Tibial nerve (tissue), 4 donors: ENCODE results near the gene DHRS9. TPM values are rescaled to one million over a fixed set of nuclear protein-coding genes. Genes with fewer than 3 reads are reported as not detected.
"Not testable (repeated sequence)": the region's sequence is repeated elsewhere in the genome, so short reads cannot be mapped to it uniquely, and the experiment has no call there.

ENCODE experiments used
- DNase-seq, 2 donors: peaks; one replicate each; pipeline ENCODE4 v3.0.0-alpha.2; 2019; ENCODE audit warnings: low spot score in 2 of 2
- H3K27ac ChIP-seq, 4 donors: fragments of 200-600 bp; sonication (generic) in 3 of 4; one replicate each; pipeline ENCODE4 v1.5.1; 2017 to 2019; ENCODE audit warnings: mild to moderate bottlenecking in 1 of 4
- H3K27me3 ChIP-seq, 2 donors: fragments of 200-600 bp; sonication (generic) in 1 of 2; one replicate each; pipeline versions ENCODE4 v1.5.1 to v1.6.0; 2017 to 2019
- H3K36me3 ChIP-seq, 3 donors: fragments of 200-600 bp; sonication (generic); one replicate each; pipeline ENCODE4 v1.5.1; 2018 to 2019
- H3K4me1 ChIP-seq, 4 donors: fragments of 200-600 bp; sonication (generic) in 3 of 4; one replicate each; pipeline ENCODE4 v1.5.1; 2017 to 2019
- H3K4me3 ChIP-seq, 4 donors: fragments of 200-600 bp; sonication (generic) in 3 of 4; one replicate each; pipeline ENCODE4 v1.5.1; 2017 to 2019; ENCODE audit warnings: mild to moderate bottlenecking in 1 of 4, moderate library complexity in 1 of 4
- H3K9me3 ChIP-seq, 4 donors: fragments of 200-600 bp; sonication (generic) in 3 of 4; one replicate each; pipeline ENCODE4 v1.5.1; 2017 to 2019
- CTCF ChIP-seq, 5 experiments: fragments of 200-600 bp in 3 of 5; fragments of 450-650 bp in 2 of 5; sonication (generic) in 3 of 5; IDR thresholded peaks; one replicate each; pipeline ENCODE4 v1.5.1; 2016 to 2019; ENCODE audit warnings: antibody characterized with exemption in 5 of 5, mild to moderate bottlenecking in 3 of 5, moderate library complexity in 2 of 5
- EP300 ChIP-seq, 2 donors: sonication (generic); formaldehyde crosslinking; IDR thresholded peaks; one replicate each; pipeline ENCODE4 v1.6.1; 2017; ENCODE audit warnings: antibody characterized with exemption in 2 of 2, mild to moderate bottlenecking in 1 of 2
- POLR2A ChIP-seq, 2 donors: fragments of 450-650 bp; IDR thresholded peaks; one replicate each; pipeline ENCODE4 v1.6.1; 2017; ENCODE audit warnings: antibody characterized with exemption in 2 of 2, mild to moderate bottlenecking in 2 of 2, moderate library complexity in 2 of 2
- WGBS, 2 donors: methylation state at CpG; one replicate each; pipeline ENCODE4 v1.1.5; 2018; 5-methylcytosine and 5-hydroxymethylcytosine counted together
- total RNA-seq, 4 donors: library from RNA; depleted of rRNA; stranded (reverse); fragments of >200 nt; gene quantifications; one replicate each; pipeline ENCODE4 v1.1.0, GENCODE V29; 2016

DHRS9 gene
- total RNA-seq, 4 donors from 2014 or later: 0.21 to 0.59 (median 0.22) TPM; not detected in 1

GRCh38 chr2:169047256-169048250 lies 21.8 kb upstream of the DHRS9 start:
- Histone ChIP-seq H3K4me3 (no peak overlapping the region), H3K27me3 (no peaks in the 10 kb centered on the region), H3K27ac (no peak overlapping the region), H3K36me3 (no peaks in the 10 kb centered on the region), H3K9me3 (peaks cover 0 to 25% (median 0%) of the 10 kb centered on the region in 4 donors), H3K4me1 (no peaks in the 10 kb centered on the region)
- DNase-seq: no peak
- TF ChIP-seq CTCF (IDR thresholded peaks at IDR 0.05) (no peak), POLR2A (IDR thresholded peaks at IDR 0.05) (no peak), EP300 (IDR thresholded peaks at IDR 0.05) (no peak)
- 84 to 95% methylated on average over 2 of the region's 2 CpGs for WGBS, 2 donors

- Histone ChIP-seq H3K4me1 (no peaks in the 10 kb centered on the region), H3K36me3 (no peaks in the 10 kb centered on the region), H3K4me3 (no peak overlapping the region), H3K27ac (no peak overlapping the region), H3K27me3 (no peaks in the 10 kb centered on the region), H3K9me3 (peaks cover 0 to 18% (median 0%) of the 10 kb centered on the region in 4 donors)
- TF ChIP-seq CTCF (IDR thresholded peaks at IDR 0.05) (no peak), POLR2A (IDR thresholded peaks at IDR 0.05) (no peak), EP300 (IDR thresholded peaks at IDR 0.05) (no peak)
- WGBS, 2 donors: 73 to 74% methylated on average over 3 of the region's 3 CpGs
- DNase-seq: no peak
Measured at GRCh38 chr2:169049142-169049541, 20.2 kb upstream of the DHRS9 start.

- WGBS, 2 donors: 82 to 90% methylated on average over 5 of the region's 5 CpGs
- Histone ChIP-seq H3K36me3 (no peaks in the 10 kb centered on the region), H3K27me3 (no peaks in the 10 kb centered on the region), H3K9me3 (peaks cover 0 to 22% (median 0%) of the 10 kb centered on the region in 4 donors), H3K27ac (no peak overlapping the region), H3K4me1 (no peaks in the 10 kb centered on the region), H3K4me3 (no peak overlapping the region)
- TF ChIP-seq POLR2A (IDR thresholded peaks at IDR 0.05): no peak
- TF ChIP-seq EP300 (IDR thresholded peaks at IDR 0.05): no peak
- TF ChIP-seq CTCF (IDR thresholded peaks at IDR 0.05): no peak
- DNase-seq: no peak
Measured at GRCh38 chr2:169050476-169051240, 18.7 kb upstream of the DHRS9 start.

DNA sequence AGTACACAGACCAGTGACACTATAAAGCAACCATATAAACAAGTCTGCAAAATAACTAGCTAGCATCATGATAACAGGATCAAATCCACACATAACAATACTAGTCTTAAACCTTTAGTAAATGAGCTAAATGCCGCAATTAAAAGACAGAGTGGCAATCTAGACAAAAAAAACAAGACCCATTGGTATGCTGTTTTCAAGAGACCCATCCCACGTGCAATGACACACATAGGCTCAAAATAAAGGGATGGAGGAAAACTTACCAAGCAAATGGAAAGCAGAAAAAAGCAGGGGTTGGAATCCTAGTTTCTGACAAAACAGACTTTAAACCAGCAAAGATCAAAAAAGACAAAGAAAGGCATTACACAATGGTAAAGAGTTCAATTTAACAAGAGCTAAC lies 14.8 kb upstream of the DHRS9 start:
- not testable (repeated sequence) for H3K36me3 ChIP-seq, H3K27me3 ChIP-seq, H3K4me3 ChIP-seq, DNase-seq, H3K4me1 ChIP-seq, H3K27ac ChIP-seq
- WGBS, 2 donors: 85 to 86% methylated on average over 2 of the region's 2 CpGs
- H3K9me3 ChIP-seq: peaks cover 0 to 43% (median 2%) of the 10 kb centered on the region in 4 donors

- not testable (repeated sequence) for H3K4me1 ChIP-seq, H3K27ac ChIP-seq, H3K9me3 ChIP-seq, DNase-seq, H3K4me3 ChIP-seq, H3K27me3 ChIP-seq, H3K36me3 ChIP-seq
- WGBS, 2 donors: 95% methylated on average over 17 of the region's 17 CpGs
Measured at GRCh38 chr2:169064199-169064598, 5.2 kb upstream of the DHRS9 start.

GRCh38 chr2:169065422-169065821 lies 3.9 kb upstream of the DHRS9 start:
- TF ChIP-seq POLR2A (IDR thresholded peaks at IDR 0.05) (no peak), CTCF (IDR thresholded peaks at IDR 0.05) (no peak), EP300 (IDR thresholded peaks at IDR 0.05) (no peak)
- no peak for DNase-seq
- H3K4me1 ChIP-seq: no peaks in the 10 kb centered on the region
- no peaks in the 10 kb centered on the region for H3K27me3 ChIP-seq
- WGBS, 2 donors: 26 to 34% methylated on average over 1 of the region's 1 CpG
- no peak overlapping the region for H3K4me3 ChIP-seq
- H3K27ac ChIP-seq: no peak overlapping the region
- H3K9me3 ChIP-seq: no peaks in the 10 kb centered on the region
- no peaks in the 10 kb centered on the region for H3K36me3 ChIP-seq
